ENCODE data around the gene ARHGAP25. TPM values are rescaled to one million over a fixed set of nuclear protein-coding genes. Genes with fewer than 3 reads are reported as not detected.

The ARHGAP25 gene
- total and polyA plus RNA-seq, 10 of the 15 experiments (the other 5 are each of a cell fraction or from before 2014, with no cell fraction given), result 0.15 to 1.0 (median 0.46) TPM

- TF ChIP-seq, protein P1, sequence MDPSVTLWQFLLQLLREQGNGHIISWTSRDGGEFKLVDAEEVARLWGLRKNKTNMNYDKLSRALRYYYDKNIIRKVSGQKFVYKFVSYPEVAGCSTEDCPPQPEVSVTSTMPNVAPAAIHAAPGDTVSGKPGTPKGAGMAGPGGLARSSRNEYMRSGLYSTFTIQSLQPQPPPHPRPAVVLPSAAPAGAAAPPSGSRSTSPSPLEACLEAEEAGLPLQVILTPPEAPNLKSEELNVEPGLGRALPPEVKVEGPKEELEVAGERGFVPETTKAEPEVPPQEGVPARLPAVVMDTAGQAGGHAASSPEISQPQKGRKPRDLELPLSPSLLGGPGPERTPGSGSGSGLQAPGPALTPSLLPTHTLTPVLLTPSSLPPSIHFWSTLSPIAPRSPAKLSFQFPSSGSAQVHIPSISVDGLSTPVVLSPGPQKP (IDR thresholded peaks at IDR 0.05; ENCODE audit: low read depth, low read length), result no peak
- no peak for TF ChIP-seq SMARCA5 (IDR thresholded peaks at IDR 0.05)
These were observed 101.0 kb downstream of the ARHGAP25 start (continued) for GRCh38 chr2:68835621-68836020.

- Histone ChIP-seq H3K4me3 (no peak overlapping the region), H3K9ac (ENCODE audit: control insufficient read depth, insufficient read depth, low read length) (no peak overlapping the region), H3K27me3 (replicated peaks in 1 of 2; ENCODE audit: control insufficient read depth in 2 of 2, insufficient read depth in 2 of 2, low read length in 1 of 2) (peaks cover 0 to 2% of the 10 kb centered on the region in 2 experiments; a peak in 1 of 4 replicates), H3K4me2 (ENCODE audit: control insufficient read depth, insufficient read depth) (no peak overlapping the region), H3K4me1 (ENCODE audit: control insufficient read depth, insufficient read depth, low read length) (peaks cover 27% of the 10 kb centered on the region), H3K27ac (ENCODE audit: control insufficient read depth, insufficient read depth) (no peak overlapping the region), H3K79me2 (ENCODE audit: control insufficient read depth, insufficient read depth, low read length) (no peaks in the 10 kb centered on the region), H3K9me3 (replicated peaks; ENCODE audit: control insufficient read depth, insufficient read depth, low read length) (peaks cover 7% of the 10 kb centered on the region; the same call in 2 of the 3 replicates), H4K20me1 (ENCODE audit: control insufficient read depth, insufficient read depth) (no peaks in the 10 kb centered on the region), H3K36me3 (ENCODE audit: control insufficient read depth in 2 of 2, insufficient read depth in 2 of 2, low read length in 1 of 2) (no peaks in the 10 kb centered on the region), H2AFZ (ENCODE audit: control insufficient read depth, low read depth, low read length) (no peak overlapping the region)
- intact Hi-C loops (cut with micrococcal nuclease; ENCODE audit: unreplicated experiment) (loop anchor here (1.0 to 2.0 kb wide), 4 partner anchors 49 to 371 kb away; partner anchors contain the start of genes APLF and FBXO48), in situ Hi-C loops (cut with MboI) (no loop called here)
- TF ChIP-seq SMC3 (IDR thresholded peaks at IDR 0.05; ENCODE audit: borderline replicate concordance, low read length) (peak; percentile 79; the same call in 1 of the 2 replicates), RAD21 (IDR thresholded peaks at IDR 0.05; ENCODE audit: insufficient read depth, low read depth, low read length) (peak; percentile 55), NR2C2 (IDR thresholded peaks at IDR 0.05; ENCODE audit: borderline replicate concordance, control insufficient read depth, insufficient read length, low read depth) (no peak), STAT3 (IDR thresholded peaks at IDR 0.05; ENCODE audit: low read depth, low read length) (no peak), CTCF (IDR thresholded peaks at IDR 0.05 in 2 of 3, conservative IDR thresholded peaks at IDR 0.05 in 1 of 3; ENCODE audit: control insufficient read depth in 2 of 3, extremely low read depth in 1 of 3, insufficient read depth in 1 of 3, low read depth in 3 of 3, low read length in 3 of 3) (peak; percentile 67 to 85 (median 84)), TCF12 (IDR thresholded peaks at IDR 0.05; ENCODE audit: low read depth, low read length) (0 out of 2 replicates have a peak, but pooled peaks have one; percentile 23), YY1 (IDR thresholded peaks at IDR 0.05; ENCODE audit: low read depth, low read length) (0 out of 2 replicates have a peak, but pooled peaks have one; percentile 28)
- ATAC-seq (peak; percentile 91), DNase-seq (ENCODE audit: low read depth, low spot score) (peak; percentile 13), FAIRE-seq (peak; percentile 57)
- POLR2A ChIA-PET, result no interaction called here
- no TSS peak for BruUV-seq (replicated peaks)
- SMC1A ChIA-PET (ENCODE audit: uncharacterized antibody, unreplicated experiment), result interaction anchor here (0.7 to 2.8 kb wide), 2 partner anchors 86 to 374 kb away, joined by 3 to 27 read pairs; no protein-coding TSS in a partner anchor
- WGBS (ENCODE audit: insufficient coverage, insufficient replicate concordance, low lambda C conversion rate, missing lambda C conversion rate), result 1% methylated on average over 15 of the region's 15 CpGs
- RAD21 ChIA-PET (ENCODE audit: unreplicated experiment), result interaction anchor here (0.8 to 2.0 kb wide), 3 partner anchors 86 to 374 kb away, joined by 3 to 11 read pairs (median 6); partner anchors contain the start of gene FBXO48
- CTCF ChIA-PET, result interaction anchor here (0.6 to 8.8 kb wide), 11 partner anchors 7 to 374 kb away, joined by 3 to 75 read pairs (median 7); no protein-coding TSS in a partner anchor
These were observed 102.7 kb downstream of the ARHGAP25 start for GRCh38 chr2:68837164-68837860.

Data from GM12878 (cell line).